NCI-H2029 treated with DMSO at 0.1 percent for 48 hours (cell line): ENCODE results near the gene C6orf62.
A peak's percentile ranks its signal among the peaks of the same experiment; 100 is the strongest.
"Not testable (repeated sequence)": the region's sequence is repeated elsewhere in the genome, so short reads cannot be mapped to it uniquely, and the experiment has no call there.

Source experiments
- DNase-seq: peaks from one replicate; lab custom pipeline; 2025; lab: John Stamatoyannopoulos, UW

Gene C6orf62

DNA sequence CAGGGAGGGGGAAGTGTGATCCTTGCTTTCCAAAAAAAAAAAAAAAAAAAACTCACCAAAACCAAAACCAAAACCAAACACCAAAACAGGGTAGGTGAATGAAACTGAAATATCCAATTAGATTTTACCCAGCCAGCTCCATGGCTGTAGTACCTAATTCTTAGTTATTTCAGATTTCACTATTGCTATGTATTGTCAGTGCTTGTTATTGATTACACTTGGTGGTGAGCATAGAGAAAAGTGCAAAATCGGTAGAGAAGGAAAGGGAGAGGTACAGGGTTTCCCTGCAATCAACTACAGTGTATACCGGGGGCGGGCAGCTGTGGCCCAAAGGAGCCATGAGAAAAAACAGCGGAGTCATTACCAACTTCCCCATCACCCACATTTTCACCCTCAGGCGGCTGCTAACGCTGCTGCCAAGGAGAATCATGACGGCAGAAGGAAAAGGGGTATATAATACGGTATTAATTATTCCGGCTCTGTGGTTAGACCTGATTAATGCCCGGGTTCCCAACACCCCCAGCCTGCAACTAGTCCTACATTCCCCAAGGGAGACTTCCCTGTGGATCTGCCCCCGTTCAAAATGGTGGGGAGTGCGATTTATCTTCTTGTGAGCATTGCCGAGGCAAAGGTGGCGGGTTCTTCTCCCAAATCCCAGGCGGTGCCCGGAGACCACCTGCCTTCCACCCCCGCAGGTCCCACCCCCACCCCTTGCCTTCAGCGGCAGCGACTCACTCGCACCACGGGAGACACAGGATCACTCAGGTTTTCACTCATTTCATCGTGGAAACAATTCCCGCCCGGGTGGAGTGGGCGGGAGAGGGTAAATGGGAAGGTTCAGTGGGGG lies at the start of gene C6orf62:
Gene C6orf62, minus strand, starts transcription at position 30 of the 847 bp plus-strand sequence. CDS start 486 bp downstream, outside the sequence.
- no peak for DNase-seq

GRCh38 chr6:24768361-24768760 lies 49.4 kb upstream of the C6orf62 start:
- DNase-seq = no peak

DNA sequence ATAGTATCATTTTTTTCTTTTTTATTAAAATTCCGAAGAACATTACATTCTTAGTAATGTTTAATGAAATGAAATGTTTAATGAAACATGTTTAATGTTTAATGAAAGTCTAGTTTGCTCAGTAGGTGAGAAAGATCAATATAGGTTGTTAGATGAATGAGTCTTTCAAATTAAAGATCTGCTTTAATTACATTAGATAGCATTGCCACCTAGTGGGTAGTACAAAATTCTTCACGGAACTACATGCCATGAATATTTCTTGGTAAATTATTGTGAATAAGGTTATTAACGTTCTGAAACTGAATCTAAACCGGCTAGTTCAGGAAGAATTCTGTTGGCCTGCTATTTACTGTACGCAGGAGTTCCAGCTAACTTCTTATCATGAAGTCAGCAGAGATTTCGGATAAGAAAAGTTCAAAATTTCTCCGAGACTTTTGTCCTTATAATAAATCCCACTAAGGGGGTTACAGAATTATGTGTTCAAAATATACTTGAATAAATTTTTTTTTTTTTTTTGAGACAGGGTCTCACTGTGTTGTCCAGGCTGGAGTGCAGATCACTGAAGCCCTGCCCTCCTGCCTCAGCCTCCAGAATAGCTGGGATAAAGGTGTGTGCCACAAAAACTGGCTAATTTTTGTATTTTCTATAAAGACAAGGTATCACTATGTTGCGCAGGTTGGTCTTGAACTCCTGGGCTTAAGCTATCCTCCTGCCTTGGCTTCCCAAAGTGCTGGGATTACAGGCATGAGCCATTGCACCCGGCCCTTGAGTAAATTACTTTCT lies 47.9 kb upstream of the C6orf62 start:
- no peak for DNase-seq

GRCh38 chr6:24765968-24766367 lies 47.0 kb upstream of the C6orf62 start:
- DNase-seq = not testable (repeated sequence)

DNA sequence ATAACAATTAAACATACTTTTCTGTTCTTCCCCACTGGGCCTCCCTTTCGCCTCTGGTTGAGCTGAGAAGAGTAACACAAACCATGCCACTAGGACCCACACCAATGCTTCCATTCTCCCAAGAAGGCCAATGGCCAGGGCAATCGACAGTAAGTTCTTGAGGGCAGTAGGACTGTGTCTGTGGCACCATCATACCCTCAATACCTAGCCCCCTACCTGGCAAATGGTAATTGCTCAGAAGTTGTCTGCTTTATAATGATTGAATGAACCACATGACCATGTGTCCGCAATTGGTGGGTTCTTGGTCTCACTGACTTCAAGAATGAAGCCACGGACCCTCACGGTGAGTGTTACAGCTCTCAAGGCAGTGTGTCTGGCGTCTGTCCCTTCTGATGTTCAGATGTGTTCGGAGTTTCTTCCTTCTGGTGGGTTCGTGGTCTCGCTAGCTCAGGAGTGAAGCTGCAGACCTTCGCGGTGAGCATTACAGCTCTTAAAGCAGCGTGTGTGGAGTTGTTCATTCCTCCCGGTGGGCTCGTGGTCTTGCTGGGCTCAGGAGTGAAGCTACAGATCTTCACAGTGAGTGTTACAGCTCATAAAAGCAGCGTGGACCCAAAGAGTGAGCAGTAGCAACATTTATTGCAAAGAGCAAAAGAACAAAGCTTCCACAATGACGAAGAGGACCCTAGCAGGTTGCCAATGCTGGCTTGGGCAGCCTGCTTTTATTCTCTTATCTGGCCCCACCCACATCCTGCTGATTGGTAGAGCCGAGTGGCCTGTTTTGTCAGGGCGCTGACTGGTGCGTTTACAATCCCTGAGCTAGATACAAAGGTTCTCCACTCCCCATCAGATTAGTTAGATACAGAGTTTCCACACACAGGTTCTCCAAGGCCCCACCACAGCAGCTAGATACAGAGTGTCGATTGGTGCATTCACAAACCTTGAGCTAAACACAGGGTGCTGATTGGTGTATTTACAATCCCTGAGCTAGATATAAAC lies 46.2 kb upstream of the C6orf62 start:
- DNase-seq = not testable (repeated sequence)

GRCh38 chr6:24763578-24763977 lies 44.6 kb upstream of the C6orf62 start:
- DNase-seq = peak; percentile 79

- DNase-seq = no peak
These were observed 42.9 kb upstream of the C6orf62 start for GRCh38 chr6:24761851-24762250.

- DNase-seq = no peak
These were observed 42.4 kb upstream of the C6orf62 start for GRCh38 chr6:24761193-24761835.

- DNase-seq = no peak
These were observed 41.3 kb upstream of the C6orf62 start for GRCh38 chr6:24760210-24760609.

GRCh38 chr6:24759718-24760117 lies 40.8 kb upstream of the C6orf62 start:
- no peak for DNase-seq

- no peak for DNase-seq
These were observed 38.7 kb upstream of the C6orf62 start for GRCh38 chr6:24757611-24758010.

- DNase-seq = no peak
These were observed 36.3 kb upstream of the C6orf62 start for GRCh38 chr6:24755279-24755678.

DNA sequence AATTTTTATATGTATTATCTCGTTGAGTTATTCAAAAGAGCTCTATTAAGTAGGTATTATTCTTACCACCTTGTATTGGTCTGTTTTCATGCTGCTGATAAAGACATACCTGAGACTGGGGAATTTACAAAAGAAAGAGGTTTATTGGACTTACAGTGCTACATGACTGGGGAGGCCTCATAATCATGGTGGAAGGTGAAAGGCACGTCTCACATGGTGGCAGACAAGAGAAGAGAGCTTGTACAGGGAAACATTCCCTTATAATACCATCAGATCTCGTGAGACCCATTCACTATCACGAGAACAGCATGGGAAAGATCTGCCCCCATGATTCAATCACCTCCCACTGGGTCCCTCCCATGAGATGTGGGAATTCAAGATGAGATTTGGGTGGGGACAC lies 35.4 kb upstream of the C6orf62 start:
- not testable (repeated sequence) for DNase-seq

DNA sequence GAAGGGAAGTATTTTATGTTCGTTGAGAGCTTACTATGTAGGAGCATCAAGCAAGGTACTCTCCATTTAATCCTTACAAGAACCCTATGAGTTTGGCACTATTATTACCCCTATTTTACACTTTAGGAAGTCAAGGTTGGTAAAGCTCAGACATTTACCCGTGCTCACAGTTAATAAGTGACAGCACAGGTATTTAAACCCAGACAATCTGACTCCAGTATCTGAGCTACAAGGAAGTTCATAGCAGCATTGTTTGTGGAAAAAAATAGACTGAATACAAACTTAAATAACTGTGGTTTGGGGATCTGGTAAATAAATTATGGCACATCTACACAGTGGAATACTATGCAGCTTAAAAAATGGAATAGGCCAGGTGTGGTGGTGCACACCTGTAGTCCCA lies 34.6 kb upstream of the C6orf62 start:
- no peak for DNase-seq

GRCh38 chr6:24752917-24753492 lies 34.1 kb upstream of the C6orf62 start:
- DNase-seq = no peak

- DNase-seq = no peak
These were observed 33.5 kb upstream of the C6orf62 start for GRCh38 chr6:24752503-24752902.

- not testable (repeated sequence) for DNase-seq
These were observed 31.9 kb upstream of the C6orf62 start for GRCh38 chr6:24750878-24751277.

GRCh38 chr6:24749297-24749696 lies 30.3 kb upstream of the C6orf62 start:
- no peak for DNase-seq

GRCh38 chr6:24744911-24745310 lies 26.0 kb upstream of the C6orf62 start:
- DNase-seq = no peak

DNA sequence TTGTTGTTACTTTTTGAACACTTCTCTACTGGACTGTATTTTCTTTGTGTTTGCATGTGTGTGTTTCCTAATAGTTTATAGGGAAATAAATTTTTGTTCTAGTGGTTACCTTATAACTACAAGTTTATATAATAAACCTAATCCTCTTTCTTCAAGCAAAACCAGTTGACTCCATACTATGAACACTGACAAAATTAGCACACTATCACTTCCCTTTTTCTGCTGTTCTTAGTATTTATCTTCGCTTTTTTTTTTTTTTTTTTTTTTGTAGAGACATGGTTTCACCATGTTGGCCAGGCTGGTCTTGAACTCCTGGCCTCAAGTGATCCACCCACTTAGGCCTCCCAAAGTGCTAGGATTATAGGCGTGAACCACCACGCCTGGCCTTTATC lies 25.0 kb upstream of the C6orf62 start:
- DNase-seq = no peak
